Hypothalamus (tissue), 51 donors: ENCODE data around the gene COX7C.
"Not testable (repeated sequence)": the region's sequence is repeated elsewhere in the genome, so short reads cannot be mapped to it uniquely, and the experiment has no call there.

Experiments
- DNase-seq, 51 donors: peaks; one replicate each; lab custom pipeline; 2025; lab: John Stamatoyannopoulos, UW

COX7C gene, protein sequence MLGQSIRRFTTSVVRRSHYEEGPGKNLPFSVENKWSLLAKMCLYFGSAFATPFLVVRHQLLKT

DNA sequence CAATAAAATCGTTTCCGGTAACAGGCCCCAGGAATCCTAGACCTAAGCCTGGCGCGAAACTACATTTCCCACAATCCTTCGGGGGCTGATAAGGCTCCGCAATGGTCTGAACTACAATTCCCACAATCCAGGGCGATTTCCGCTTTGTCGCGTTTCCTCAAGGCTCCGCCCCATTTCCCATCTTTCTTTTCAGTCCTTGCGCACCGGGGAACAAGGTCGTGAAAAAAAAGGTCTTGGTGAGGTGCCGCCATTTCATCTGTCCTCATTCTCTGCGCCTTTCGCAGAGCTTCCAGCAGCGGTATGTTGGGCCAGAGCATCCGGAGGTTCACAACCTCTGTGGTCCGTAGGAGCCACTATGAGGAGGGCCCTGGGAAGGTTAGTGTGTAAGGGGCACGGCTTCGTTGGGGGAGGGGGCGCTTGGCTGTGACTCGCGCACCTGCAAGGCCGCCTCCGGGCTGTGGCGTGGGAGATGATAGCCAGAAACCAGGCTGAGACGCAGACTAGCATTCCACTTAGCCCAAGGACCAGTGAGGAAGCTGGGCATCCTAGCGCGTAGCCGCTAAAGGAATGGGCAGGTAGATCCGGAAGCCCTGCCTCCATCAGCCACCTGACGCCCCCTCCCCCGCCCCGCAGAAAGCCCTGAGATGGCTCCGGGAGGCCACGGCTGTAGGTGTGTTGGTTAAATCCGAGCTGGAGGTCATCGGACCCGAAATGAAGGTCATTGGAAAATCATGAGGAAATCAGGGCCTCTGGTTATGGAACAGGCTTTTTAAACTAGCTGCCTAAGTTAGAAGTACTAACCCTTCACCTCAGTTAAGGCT, at the start of gene COX7C:
Gene COX7C, plus strand, starts transcription at position 186 of the 821 bp plus-strand sequence. Its CDS starts 115 bp downstream, at position 301.
- peak; percentile 21 to 95 (median 82) for DNase-seq

DNA sequence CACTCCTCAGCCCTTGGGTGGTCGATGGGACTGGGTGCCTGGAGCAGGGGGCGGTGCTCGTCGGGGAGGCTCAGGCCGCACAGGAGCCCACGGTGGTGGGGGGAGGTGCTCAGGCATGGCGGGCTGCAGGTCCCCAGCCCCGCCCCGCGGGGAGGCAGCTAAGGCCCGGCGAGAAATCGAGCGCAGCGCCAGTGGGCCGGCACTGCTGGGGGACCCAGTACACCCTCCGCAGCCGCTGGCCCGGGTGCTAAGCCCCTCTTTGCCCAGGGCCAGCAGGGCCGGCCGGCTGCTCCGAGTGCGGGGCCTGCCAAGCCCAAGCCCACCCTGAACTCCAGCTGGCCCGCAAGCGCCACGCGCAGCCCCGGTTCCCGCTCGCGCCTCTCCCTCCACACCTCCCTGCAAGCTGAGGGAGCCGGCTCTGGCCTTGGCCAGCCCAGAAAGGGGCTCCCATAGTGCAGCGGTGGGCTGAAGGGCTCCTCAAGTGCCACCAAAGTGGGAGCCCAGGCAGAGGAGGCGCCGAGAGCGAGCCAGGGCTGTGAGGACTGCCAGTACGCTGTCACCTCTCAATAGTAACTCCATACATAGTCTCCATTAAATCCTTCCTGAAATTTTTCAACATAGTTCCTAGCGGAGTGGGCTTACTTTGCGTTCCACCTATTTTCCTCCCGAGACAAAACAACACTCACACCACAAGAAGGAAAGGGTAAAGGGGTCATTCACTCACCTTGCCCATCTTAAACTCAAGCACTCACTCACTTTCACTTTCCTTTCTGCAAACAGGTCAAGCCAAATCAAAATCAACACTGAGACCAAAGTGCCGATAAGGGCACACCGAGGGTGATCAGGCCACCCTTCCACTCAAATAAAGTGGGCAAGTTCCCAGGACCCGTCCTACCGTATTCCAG, 48.0 kb upstream of the COX7C start:
- DNase-seq: not testable (repeated sequence)

DNA sequence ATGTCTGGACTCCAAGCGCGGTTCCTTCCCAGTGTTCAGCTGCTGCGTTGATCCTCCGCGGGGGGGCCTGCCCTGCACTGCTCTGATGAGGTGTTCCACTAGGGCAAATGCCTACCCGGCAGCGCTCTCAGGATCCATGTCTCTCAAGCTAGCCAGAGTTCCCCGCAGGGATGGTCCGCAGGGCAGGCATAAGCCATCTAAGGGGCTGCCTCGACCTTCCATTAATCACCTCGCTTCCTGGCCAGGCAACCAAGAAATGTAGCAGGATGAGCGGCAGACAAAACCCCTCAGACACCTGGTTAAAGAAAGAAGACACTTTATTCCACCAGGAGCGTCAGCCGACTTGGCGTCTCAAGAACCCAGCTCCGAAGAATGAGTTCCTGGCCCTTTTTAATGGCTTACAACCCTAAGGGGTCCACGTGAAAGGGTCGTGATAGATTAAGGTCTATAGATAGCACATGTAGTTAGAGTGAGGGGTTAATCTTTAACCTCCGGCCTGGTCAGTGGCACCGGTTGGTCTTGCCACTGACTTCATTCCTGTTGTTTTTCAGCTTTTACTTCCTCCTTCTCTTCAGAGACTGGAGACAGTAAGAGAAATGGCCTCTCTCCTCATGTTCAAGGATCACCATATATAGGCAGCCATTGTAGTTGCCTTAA, 47.2 kb upstream of the COX7C start:
- DNase-seq: no peak

DNA sequence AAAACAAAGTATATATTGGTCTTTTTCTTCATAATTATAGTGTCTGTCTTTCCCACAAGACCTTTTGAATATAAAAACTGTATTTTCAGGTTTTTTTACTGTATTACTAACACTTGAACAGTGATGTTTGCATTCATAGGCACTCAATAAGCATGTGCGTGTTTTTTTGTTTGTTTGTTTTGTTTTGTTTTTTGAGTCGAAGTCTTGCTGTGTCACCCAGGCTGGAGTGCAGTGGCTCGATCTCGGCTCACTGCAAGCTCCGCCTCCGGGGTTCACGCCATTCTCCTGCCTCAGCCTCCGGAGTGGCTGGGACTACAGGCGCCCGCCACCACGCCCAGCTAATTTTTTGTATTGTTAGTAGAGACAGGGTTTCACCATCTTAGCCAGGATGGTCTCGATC, 46.6 kb upstream of the COX7C start:
- DNase-seq: not testable (repeated sequence)

DNA sequence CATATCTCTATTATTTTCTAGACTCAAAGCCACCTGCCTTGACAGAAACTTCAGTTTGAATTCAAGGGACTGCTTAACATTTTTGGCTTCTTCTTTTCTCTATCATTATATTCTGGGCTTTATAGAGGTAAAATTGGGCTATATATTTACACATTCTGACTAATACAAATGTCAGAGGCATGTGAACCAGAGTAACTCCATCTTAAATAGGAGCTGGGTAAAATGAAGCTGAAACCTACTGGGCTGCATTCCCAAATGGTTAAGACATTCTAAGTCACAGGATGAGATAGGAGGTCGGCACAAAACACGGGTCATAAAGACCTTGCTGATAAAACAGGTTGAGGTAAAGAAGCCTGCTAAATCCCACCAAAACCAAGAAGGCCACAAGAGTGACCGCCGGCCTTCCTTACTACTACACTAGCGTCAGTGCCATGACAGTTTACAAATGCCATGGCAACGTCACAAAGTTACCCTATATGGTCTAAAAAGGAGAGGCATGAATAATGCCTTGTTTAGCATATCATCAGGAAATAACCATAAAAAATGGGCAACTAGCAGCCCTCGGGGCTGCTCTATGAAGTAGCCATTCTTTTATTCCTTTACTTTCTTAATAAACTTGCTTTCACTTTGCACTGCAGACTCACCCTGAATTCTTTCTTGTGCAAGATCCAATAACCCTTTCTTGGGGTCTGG, 44.8 kb upstream of the COX7C start:
- no peak for DNase-seq

DNA sequence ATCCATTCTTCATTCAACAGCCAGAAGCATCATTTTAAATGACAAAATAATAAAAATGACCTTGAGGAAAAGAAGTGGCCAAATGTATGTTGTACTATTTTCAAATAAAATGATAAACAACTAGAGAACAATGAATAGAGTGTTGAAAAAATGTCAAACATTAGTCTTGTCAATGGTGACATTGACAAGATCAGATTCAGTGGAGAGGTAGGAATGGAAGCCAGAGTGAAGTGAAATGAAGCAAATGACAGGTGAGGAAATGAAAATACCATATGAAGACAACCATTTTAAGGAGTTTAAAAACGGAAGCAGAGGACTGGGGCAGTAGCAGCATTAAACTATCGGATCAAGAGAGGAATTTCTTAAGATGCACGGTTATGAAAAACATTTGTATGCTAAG, 38.2 kb upstream of the COX7C start:
- no peak for DNase-seq

DNA sequence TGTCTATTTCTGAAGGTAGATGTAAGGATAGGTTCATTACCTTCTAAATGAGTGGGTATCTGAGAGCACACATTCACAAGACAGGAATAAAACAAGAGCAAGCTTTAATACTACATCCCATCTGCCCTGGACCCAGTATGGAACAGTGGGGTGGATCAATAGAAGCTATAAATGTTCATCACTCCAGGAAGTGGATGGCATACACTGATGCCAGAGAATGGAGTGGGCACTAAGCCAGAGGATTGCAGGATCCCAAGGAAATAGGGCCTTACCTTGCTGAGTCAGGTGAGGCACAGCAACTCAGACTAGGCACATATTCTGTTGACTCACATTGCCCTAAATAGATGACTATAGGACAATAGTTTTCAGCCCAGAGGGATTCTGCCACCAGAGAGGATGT, 21.3 kb upstream of the COX7C start:
- DNase-seq: no peak

DNA sequence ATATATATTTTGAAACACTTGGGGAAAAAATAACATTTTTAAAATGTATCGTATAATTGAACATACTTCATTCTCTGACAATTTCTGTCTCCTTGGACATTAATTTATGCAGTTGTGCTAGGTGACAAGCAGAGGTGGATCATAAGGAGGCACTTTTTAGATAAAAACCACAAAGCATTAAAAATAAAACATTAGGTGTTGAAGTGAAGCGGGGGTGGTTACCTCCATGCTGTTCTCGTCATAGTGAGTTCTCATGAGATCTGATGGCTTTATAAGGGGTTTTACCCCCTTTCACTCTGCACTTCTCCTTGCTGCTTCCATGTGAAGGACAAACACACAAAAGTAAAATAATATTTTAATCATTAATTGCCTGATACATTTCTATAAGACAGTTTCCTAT, 11.9 kb upstream of the COX7C start:
- DNase-seq: no peak

DNA sequence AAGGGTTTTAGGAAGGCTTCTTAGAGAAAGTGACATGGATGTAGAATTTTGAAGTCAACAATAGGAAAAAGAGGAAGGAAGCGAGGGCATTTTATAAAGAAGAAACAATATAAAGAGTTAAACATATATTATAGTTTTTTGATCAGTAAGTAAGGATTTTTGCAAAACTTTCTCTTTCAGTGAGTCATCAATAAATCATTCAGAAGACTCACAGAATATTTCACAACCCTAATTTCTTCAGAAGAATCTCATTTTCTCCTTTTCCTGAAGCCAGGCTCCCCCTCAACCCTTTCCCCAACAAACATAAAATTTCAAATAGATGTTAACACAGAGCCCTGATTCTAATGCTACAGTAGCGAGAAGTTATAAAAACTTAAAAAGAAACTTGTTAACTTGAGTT, 4.3 kb upstream of the COX7C start:
- no peak for DNase-seq

DNA sequence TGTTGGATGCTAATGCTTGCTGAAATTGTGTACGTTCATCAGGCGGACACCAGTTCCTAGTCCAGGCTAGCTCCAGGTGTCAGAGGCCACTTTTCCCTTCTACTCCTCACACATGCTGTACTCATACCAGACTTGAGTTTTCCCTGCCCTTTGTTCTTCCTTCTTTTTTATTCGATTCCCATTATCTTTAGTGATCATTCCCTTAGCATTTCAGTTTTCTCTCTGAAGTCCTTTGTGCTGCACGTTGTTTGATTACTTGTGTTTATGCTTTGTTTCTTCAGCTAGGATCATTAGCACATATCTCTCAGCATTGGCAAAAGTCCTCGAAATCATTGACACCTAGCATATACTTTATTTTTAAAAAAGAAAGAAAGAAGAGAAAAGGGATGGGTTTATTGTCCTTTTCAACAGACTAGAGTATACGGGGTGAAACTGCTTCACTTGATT, 409 bp upstream of the COX7C start:
- DNase-seq: no peak

DNA sequence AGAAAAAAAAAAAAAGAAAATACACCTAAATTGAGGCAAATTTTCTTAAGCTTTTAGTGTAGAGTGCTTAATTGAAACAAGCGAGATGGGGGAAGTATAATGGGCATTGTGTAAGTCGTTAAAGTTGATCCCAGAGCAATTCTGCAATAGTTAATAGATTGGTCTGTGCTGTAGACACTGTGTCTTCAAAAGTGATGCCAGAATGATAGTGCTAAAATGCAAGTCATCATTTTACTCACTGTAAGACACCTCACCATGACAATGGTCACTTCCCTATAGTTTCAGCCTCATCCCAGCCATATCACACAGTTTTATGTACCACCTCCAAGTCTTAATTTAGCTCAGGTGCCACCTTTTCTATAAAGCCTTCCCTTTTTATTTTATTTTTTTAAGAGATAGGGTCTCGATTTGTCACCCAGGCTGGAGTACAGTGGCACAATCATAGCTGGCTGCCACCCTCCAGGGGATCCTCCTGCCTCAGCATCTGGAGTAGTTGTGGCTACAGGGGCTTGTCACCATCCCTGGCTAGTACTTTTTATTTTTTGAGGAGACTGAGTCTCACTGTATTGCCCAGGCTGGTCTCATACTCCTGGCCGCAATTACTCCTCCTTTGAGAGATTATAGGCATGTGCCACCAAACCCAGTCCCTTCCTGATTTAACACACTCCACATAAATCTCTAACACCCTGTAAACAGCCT, 6.2 kb downstream of the COX7C start:
- DNase-seq: no peak

DNA sequence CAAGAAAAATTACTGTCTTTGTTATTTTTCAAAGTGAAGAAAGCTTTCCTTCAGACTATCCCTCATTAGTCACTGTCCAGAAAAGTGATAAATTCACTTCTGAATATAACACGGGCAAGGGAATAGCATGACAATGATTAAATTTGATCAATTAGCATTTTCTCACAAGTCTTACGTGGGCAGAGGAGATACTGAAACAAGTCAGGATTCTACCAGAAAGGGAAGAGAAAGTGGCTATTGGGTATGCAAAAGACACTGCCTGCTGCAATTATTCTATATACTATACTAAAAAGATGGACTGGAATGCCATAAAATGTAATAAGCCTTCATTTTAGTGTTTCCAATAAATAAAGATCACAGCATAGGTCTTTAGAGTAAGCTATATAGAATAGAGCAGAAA, 7.4 kb downstream of the COX7C start:
- no peak for DNase-seq

DNA sequence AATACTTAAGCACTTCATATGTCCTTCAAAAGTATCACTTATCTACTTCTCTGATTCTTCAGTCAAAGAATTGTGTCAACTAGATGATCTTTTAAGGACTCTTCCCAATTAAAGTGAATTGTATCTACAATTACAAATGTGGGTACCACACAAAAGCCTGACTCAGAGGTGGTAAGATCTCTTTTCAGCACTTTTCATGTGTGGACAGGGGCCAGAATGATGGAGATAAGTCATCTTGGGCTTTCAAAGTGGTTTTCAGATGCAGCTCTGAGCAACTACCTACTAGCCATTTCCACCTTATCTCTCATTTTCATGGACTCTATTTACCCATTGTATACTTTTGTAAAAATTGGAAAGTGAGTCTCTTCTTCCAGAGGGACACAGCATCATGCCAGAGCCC, 8.4 kb downstream of the COX7C start:
- DNase-seq: no peak

DNA sequence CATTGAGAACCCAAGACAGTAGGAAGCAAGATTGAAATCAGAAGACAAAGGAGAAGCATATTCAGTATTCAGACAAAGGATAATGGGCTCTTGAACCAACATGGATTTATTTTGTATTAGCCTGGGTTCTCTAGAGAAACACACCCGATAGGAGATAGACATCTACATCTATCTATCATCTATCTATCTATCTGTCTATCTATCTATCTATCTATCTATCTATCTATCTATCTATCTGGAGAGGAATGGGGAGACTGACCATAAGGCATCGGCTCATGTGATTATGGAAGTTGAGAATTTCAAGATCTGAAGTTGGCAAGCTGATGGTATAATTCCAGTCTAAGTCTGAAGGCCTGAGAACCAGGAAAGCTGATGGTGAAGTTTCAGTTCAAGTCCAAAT, 13.4 kb downstream of the COX7C start:
- DNase-seq: no peak

DNA sequence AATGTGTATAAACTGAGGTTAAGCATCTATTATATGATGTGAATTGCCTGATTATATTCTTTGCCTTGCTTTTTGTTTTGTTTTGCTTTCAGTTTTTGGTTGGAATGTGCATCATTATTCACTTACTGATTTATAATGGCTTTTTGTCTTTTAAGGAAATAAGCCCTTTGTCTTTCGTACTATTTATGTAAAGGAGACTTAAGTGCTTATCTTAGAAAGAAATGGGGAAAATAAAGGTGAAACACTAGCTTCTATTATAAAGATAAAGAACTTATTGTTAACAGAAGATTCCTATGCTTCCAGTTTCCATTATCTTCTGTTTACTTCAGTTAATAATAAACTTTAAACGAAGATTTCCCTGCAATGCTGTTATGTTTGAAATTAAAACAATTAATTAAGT, 23.3 kb downstream of the COX7C start:
- DNase-seq: no peak

DNA sequence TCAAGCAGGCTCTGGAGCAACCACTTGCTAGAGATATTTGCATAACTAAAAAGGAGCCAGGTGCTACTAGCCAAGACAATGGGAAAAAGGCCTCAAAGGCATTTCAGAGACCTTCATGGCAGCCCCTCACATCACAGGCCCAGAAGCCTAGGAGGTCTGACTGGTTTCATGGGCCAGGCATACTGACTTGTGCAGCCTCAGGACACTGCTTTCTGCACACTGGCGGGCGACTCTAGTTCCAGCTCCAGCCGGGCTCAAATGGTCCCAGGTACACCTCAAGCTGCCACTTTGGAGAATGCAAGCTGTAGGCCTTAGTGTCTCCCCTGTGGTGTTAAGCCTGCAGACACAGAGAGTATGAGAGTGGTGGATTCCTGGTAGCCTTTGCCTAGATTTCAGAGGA, 27.1 kb downstream of the COX7C start:
- no peak for DNase-seq

DNA sequence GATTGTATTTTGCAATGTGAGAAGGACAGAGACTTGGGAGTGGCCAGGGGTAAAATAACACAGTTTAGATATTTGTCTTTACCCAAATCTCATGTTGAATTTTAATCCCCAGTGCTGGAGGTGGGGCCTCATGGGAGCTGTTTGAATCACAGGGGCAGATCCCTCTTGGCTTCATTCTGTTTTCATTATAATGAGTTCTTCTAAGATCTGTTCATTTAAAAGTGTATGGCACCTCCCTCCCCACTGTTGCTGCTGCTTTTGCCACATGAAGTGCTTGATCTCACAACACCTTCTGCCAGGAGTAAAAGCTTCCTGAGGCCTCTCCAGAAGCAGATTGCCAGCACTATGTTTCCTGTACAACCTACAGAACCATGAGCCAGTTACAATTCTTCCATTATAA, 28.1 kb downstream of the COX7C start:
- DNase-seq: no peak

DNA sequence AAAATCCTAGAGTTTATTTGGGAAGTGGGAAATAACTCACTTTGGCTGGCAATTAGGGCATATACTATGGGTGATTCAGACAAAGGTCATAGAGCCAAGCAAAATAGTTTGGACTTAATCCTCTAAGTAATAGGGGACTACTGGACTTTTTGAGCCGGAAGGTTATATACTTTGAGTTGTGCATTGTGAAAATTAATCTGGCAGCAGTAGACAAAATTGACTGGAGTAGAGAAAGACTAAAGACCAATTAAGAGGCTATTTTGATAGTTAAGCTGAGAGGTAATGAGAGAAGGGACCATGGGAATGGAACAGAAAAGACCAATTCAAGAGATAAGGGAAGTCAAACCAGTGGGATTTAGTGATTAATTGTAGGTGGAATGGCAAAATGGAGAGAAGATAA, 28.9 kb downstream of the COX7C start:
- no peak for DNase-seq

DNA sequence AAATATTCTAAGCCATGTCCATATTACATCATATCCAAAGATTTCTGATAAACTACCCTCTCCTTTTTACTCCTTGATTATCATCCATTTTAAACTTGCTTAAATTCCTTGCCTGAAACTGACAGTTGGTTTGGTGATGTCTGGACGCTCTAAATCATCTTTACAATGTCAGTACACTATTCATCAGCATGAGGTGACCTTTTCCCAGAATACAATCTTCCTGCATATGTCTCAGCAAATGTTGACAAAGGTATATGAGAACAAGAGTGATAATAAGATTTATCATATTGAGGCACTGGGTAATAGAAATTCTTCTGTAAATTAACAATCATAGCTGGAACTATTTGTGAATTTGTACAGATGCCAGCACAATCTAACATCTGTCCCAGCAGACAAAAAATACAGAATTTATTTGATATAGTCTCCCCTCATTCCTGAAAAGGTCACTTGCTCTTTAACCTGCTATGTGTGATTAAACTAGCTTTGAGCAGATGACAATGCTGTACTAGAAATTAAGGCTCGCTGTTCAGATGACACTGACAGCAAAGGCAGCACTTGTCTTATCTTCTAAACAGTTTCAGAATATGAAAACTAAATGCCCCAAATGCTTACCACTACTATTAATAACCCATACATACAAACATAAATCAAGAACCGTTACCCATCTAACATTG, 32.2 kb downstream of the COX7C start:
- no peak for DNase-seq
